ENCODE measurements around the gene ASB1. TPM values are rescaled to one million over a fixed set of nuclear protein-coding genes. Genes with fewer than 3 reads are reported as not detected.

Gene ASB1
- total RNA-seq (2014; rRNA removed; shearing (Covaris generic)), result 27.7 and 41.5 TPM in 2 replicates

GRCh38 chr2:238426568-238427434, at the start of gene ASB1:
Gene ASB1 (plus strand): TSS chr2:238426927. CDS start chr2:238427071, 144 bp downstream.
- in situ Hi-C loops (cut with HindIII; ENCODE audit: low sequenced_read_pairs), result no loop called here
- peak; percentile 63 for DNase-seq (ENCODE audit: low spot score)

GRCh38 chr2:238378230-238379095, 48.3 kb upstream of the ASB1 start:
- DNase-seq (ENCODE audit: low spot score), result no peak
- in situ Hi-C loops (cut with HindIII; ENCODE audit: low sequenced_read_pairs), result no loop called here

- no peak for DNase-seq (ENCODE audit: low spot score)
- in situ Hi-C loops (cut with HindIII; ENCODE audit: low sequenced_read_pairs), result no loop called here
Observed at GRCh38 chr2:238379096-238379810, 47.5 kb upstream of the ASB1 start.

- no peak for DNase-seq (ENCODE audit: low spot score)
- in situ Hi-C loops (cut with HindIII; ENCODE audit: low sequenced_read_pairs), result no loop called here
Observed at GRCh38 chr2:238380336-238380735, 46.4 kb upstream of the ASB1 start.

GRCh38 chr2:238380785-238381184, 45.9 kb upstream of the ASB1 start:
- DNase-seq (ENCODE audit: low spot score), result no peak
- in situ Hi-C loops (cut with HindIII; ENCODE audit: low sequenced_read_pairs), result no loop called here

- DNase-seq (ENCODE audit: low spot score), result no peak
- in situ Hi-C loops (cut with HindIII; ENCODE audit: low sequenced_read_pairs), result no loop called here
Observed at GRCh38 chr2:238381341-238382115, 45.2 kb upstream of the ASB1 start.

GRCh38 chr2:238382381-238382781, 44.3 kb upstream of the ASB1 start:
- DNase-seq (ENCODE audit: low spot score), result no peak
- in situ Hi-C loops (cut with HindIII; ENCODE audit: low sequenced_read_pairs), result no loop called here

GRCh38 chr2:238383135-238383534, 43.6 kb upstream of the ASB1 start:
- no peak for DNase-seq (ENCODE audit: low spot score)
- in situ Hi-C loops (cut with HindIII; ENCODE audit: low sequenced_read_pairs), result no loop called here

- in situ Hi-C loops (cut with HindIII; ENCODE audit: low sequenced_read_pairs), result no loop called here
Observed at GRCh38 chr2:238383743-238384380, 42.9 kb upstream of the ASB1 start.

GRCh38 chr2:238387332-238387731, 39.4 kb upstream of the ASB1 start:
- in situ Hi-C loops (cut with HindIII; ENCODE audit: low sequenced_read_pairs), result no loop called here
- DNase-seq (ENCODE audit: low spot score), result no peak

More at GRCh38 chr2:238383743-238384380, 42.9 kb upstream of the ASB1 start:
- no peak for DNase-seq (ENCODE audit: low spot score)

GRCh38 chr2:238388794-238389193, 37.9 kb upstream of the ASB1 start:
- DNase-seq (ENCODE audit: low spot score), result peak; percentile 25
- in situ Hi-C loops (cut with HindIII; ENCODE audit: low sequenced_read_pairs), result no loop called here

- no peak for DNase-seq (ENCODE audit: low spot score)
- in situ Hi-C loops (cut with HindIII; ENCODE audit: low sequenced_read_pairs), result no loop called here
Observed at GRCh38 chr2:238389988-238390589, 36.6 kb upstream of the ASB1 start.

- no peak for DNase-seq (ENCODE audit: low spot score)
- in situ Hi-C loops (cut with HindIII; ENCODE audit: low sequenced_read_pairs), result no loop called here
Observed at GRCh38 chr2:238391042-238391689, 35.6 kb upstream of the ASB1 start.

GRCh38 chr2:238396663-238397062, 30.1 kb upstream of the ASB1 start:
- no peak for DNase-seq (ENCODE audit: low spot score)
- in situ Hi-C loops (cut with HindIII; ENCODE audit: low sequenced_read_pairs), result no loop called here

- in situ Hi-C loops (cut with HindIII; ENCODE audit: low sequenced_read_pairs), result no loop called here
- no peak for DNase-seq (ENCODE audit: low spot score)
Observed at GRCh38 chr2:238397356-238397755, 29.4 kb upstream of the ASB1 start.

- DNase-seq (ENCODE audit: low spot score), result no peak
- in situ Hi-C loops (cut with HindIII; ENCODE audit: low sequenced_read_pairs), result no loop called here
Observed at GRCh38 chr2:238398577-238398976, 28.1 kb upstream of the ASB1 start.

- DNase-seq (ENCODE audit: low spot score), result no peak
- in situ Hi-C loops (cut with HindIII; ENCODE audit: low sequenced_read_pairs), result no loop called here
Observed at GRCh38 chr2:238399094-238399493, 27.6 kb upstream of the ASB1 start.
